ENCODE data around the gene DDX4.

DDX4 gene

GRCh38 chr5:55866485-55866884, 128.6 kb downstream of the DDX4 start:
- H3K4me1 Mint-ChIP-seq = no peaks in the 10 kb centered on the region
- no peak for DNase-seq
- TF ChIP-seq, protein P1, sequence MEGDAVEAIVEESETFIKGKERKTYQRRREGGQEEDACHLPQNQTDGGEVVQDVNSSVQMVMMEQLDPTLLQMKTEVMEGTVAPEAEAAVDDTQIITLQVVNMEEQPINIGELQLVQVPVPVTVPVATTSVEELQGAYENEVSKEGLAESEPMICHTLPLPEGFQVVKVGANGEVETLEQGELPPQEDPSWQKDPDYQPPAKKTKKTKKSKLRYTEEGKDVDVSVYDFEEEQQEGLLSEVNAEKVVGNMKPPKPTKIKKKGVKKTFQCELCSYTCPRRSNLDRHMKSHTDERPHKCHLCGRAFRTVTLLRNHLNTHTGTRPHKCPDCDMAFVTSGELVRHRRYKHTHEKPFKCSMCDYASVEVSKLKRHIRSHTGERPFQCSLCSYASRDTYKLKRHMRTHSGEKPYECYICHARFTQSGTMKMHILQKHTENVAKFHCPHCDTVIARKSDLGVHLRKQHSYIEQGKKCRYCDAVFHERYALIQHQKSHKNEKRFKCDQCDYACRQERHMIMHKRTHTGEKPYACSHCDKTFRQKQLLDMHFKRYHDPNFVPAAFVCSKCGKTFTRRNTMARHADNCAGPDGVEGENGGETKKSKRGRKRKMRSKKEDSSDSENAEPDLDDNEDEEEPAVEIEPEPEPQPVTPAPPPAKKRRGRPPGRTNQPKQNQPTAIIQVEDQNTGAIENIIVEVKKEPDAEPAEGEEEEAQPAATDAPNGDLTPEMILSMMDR (IDR thresholded peaks at IDR 0.05) = no peak
- no peak overlapping the region for H3K27ac Mint-ChIP-seq
- no peaks in the 10 kb centered on the region for H3K36me3 Mint-ChIP-seq (ENCODE audit: low read depth)
- H3K27me3 Mint-ChIP-seq (ENCODE audit: low read depth, poor library complexity) = no peaks in the 10 kb centered on the region
- H3K9me3 Mint-ChIP-seq = peaks cover 3% of the 10 kb centered on the region
- H3K4me3 Mint-ChIP-seq = no peak overlapping the region

All from nephron progenitor cell (in vitro differentiated cells).